ENCODE data around the gene PRICKLE2.

PRICKLE2 gene

GRCh38 chr3:64218329-64218728, 6.9 kb downstream of the PRICKLE2 start:
- no peak for DNase-seq

- no peak for DNase-seq
Measured at GRCh38 chr3:64216274-64217147, 8.8 kb downstream of the PRICKLE2 start.

GRCh38 chr3:64215559-64215958, 9.7 kb downstream of the PRICKLE2 start:
- DNase-seq: no peak

- DNase-seq: no peak
Measured at GRCh38 chr3:64215103-64215502, 10.2 kb downstream of the PRICKLE2 start.

GRCh38 chr3:64214381-64215018, 10.8 kb downstream of the PRICKLE2 start:
- DNase-seq: no peak

- no peak for DNase-seq
Measured at GRCh38 chr3:64213962-64214379, 11.3 kb downstream of the PRICKLE2 start.

GRCh38 chr3:64213224-64213878, 11.9 kb downstream of the PRICKLE2 start:
- DNase-seq: no peak

GRCh38 chr3:64209866-64210621, 15.2 kb downstream of the PRICKLE2 start:
- no peak for DNase-seq

GRCh38 chr3:64207289-64208080, 17.8 kb downstream of the PRICKLE2 start:
- no peak for DNase-seq

- DNase-seq: no peak
Measured at GRCh38 chr3:64203969-64204908, 21.0 kb downstream of the PRICKLE2 start.

GRCh38 chr3:64203216-64203615, 22.1 kb downstream of the PRICKLE2 start:
- DNase-seq: no peak

GRCh38 chr3:64199932-64200331, 25.3 kb downstream of the PRICKLE2 start:
- no peak for DNase-seq

GRCh38 chr3:64196236-64196929, 28.9 kb downstream of the PRICKLE2 start:
- DNase-seq: no peak

GRCh38 chr3:64195789-64196188, 29.5 kb downstream of the PRICKLE2 start:
- DNase-seq: no peak

- no peak for DNase-seq
Measured at GRCh38 chr3:64191822-64192221, 33.4 kb downstream of the PRICKLE2 start.

GRCh38 chr3:64190517-64191515, 34.5 kb downstream of the PRICKLE2 start:
- DNase-seq: no peak

GRCh38 chr3:64188810-64189560, 36.3 kb downstream of the PRICKLE2 start:
- no peak for DNase-seq
